ENCODE results near the gene HRAS. TPM values are rescaled to one million over a fixed set of nuclear protein-coding genes. Genes with fewer than 3 reads are reported as not detected.

HRAS gene
- total RNA-seq, 1 experiment from 2014 or later = 175 TPM

DNA sequence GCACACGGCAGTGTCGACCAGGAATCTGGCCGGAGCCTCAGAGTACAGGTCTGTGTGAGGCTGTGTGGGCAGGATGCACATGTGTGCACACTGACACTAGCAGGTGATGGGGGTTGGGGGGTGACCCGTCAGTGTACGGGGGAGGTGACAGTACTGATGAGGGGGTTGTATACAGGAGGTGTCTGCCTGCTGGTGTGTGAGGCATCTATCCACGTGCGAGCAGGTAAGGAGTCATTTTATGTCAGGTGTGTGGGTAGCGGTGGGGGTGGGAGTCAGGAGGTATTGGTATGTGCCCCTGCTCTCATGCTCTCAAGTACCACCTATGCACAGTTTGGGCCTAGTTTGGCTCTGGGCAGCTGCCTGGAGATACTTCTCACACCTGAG is 36.4 kb upstream of the HRAS start:
- CTCF ChIA-PET = no interaction called here

DNA sequence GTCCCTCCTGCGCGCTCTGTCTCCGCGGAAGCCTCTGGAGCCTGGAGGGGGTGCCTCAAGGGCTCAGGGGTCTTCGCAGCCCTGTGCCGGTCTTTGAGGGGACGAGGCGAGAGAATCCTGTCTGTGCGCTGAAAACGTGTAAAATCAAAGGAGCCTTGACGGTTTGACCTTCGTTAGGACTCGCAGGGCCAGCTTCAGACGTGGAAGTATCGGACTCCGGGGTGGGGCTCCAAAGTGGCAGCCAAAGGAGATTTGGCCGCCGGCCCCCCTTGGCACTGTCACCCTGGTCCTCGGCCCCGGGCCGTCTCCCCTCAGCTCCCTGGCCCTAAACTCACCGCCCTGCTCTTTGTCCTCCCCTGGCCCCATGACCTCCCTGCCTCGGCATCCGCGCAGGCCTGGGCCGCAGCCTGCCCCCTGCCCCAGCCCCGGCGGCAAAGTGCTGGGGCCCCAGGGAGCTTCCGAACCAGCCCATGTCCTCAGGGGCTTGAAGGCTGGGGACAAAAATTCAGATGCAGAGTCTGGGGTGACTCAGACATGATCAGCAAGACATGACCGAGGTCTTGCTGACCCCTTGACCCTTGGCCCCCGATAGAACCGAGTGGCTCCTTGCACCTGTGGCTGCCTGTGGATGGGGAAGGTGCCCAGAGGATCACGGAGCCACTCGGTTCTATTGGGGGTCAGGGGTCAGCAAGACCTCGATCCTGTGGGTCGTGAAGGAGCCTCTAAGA is 33.9 kb upstream of the HRAS start:
- no peak for ATAC-seq
- in situ Hi-C loops (cut with HindIII; ENCODE audit: low pct_unique_long_range_greater_than_20kb, low sequenced_read_pairs) = no loop called here
- intact Hi-C loops (cut with micrococcal nuclease; ENCODE audit: unreplicated experiment) = no loop called here
- no peak for DNase-seq (ENCODE audit: low read depth, low spot score)
- peaks cover 41% of the 10 kb centered on the region for H3K4me1 ChIP-seq (ENCODE audit: control insufficient read depth, insufficient read depth, low read length)
- no peaks in the 10 kb centered on the region for H3K9me3 ChIP-seq (ENCODE audit: control insufficient read depth, insufficient read depth, low read depth, low read length)
- H3K27ac ChIP-seq (ENCODE audit: low read length) = peak overlapping the region; percentile 90
- TF ChIP-seq, protein P1, sequence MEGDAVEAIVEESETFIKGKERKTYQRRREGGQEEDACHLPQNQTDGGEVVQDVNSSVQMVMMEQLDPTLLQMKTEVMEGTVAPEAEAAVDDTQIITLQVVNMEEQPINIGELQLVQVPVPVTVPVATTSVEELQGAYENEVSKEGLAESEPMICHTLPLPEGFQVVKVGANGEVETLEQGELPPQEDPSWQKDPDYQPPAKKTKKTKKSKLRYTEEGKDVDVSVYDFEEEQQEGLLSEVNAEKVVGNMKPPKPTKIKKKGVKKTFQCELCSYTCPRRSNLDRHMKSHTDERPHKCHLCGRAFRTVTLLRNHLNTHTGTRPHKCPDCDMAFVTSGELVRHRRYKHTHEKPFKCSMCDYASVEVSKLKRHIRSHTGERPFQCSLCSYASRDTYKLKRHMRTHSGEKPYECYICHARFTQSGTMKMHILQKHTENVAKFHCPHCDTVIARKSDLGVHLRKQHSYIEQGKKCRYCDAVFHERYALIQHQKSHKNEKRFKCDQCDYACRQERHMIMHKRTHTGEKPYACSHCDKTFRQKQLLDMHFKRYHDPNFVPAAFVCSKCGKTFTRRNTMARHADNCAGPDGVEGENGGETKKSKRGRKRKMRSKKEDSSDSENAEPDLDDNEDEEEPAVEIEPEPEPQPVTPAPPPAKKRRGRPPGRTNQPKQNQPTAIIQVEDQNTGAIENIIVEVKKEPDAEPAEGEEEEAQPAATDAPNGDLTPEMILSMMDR (IDR thresholded peaks at IDR 0.05) = no peak
- TF ChIP-seq TCF7L2 (IDR thresholded peaks at IDR 0.05; ENCODE audit: low read depth, low read length) = no peak
- TF ChIP-seq POLR2AphosphoS5 (IDR thresholded peaks at IDR 0.05; ENCODE audit: low read depth, low read length) = no peak
- ChIA-PET POLR2A (interaction anchor here (0.6 kb wide), 1 partner anchor 9 kb away, joined by 4 read pairs; no protein-coding TSS in a partner anchor), CTCF (no interaction called here)
- H3K4me3 ChIP-seq (ENCODE audit: low read depth in 2 of 2, low read length in 2 of 2) = peak overlapping the region; percentile 61 to 68
- no peaks in the 10 kb centered on the region for H3K27me3 ChIP-seq (ENCODE audit: control insufficient read depth, insufficient read depth, low read length)
- H3K36me3 ChIP-seq (ENCODE audit: control insufficient read depth, insufficient read depth, low read length) = no peaks in the 10 kb centered on the region
- TSS peak; percentile 81 for BruUV-seq (replicated peaks)

More for the DNA sequence above, 36.4 kb upstream of the HRAS start:
- in situ Hi-C loops (cut with HindIII; ENCODE audit: low pct_unique_long_range_greater_than_20kb, low sequenced_read_pairs) (no loop called here), intact Hi-C loops (cut with micrococcal nuclease; ENCODE audit: unreplicated experiment) (no loop called here)
- no peak for DNase-seq (ENCODE audit: low read depth, low spot score)
- H3K36me3 ChIP-seq (ENCODE audit: control insufficient read depth, insufficient read depth, low read length) = no peaks in the 10 kb centered on the region; the same call in 1 of the 2 replicates
- no peak overlapping the region for H3K27ac ChIP-seq (ENCODE audit: low read length)
- POLR2A ChIA-PET = no interaction called here
- H3K27me3 ChIP-seq (ENCODE audit: control insufficient read depth, insufficient read depth, low read length) = no peaks in the 10 kb centered on the region
- no TSS peak for BruUV-seq (replicated peaks)
- H3K4me1 ChIP-seq (ENCODE audit: control insufficient read depth, insufficient read depth, low read length) = peaks cover 34% of the 10 kb centered on the region
- no peak overlapping the region for H3K4me3 ChIP-seq (ENCODE audit: low read depth in 2 of 2, low read length in 2 of 2)
- no peaks in the 10 kb centered on the region for H3K9me3 ChIP-seq (ENCODE audit: control insufficient read depth, insufficient read depth, low read depth, low read length)
- TF ChIP-seq, protein P1 (IDR thresholded peaks at IDR 0.05) = no peak
- TF ChIP-seq POLR2AphosphoS5 (IDR thresholded peaks at IDR 0.05; ENCODE audit: low read depth, low read length) (no peak), SIN3A (IDR thresholded peaks at IDR 0.05; ENCODE audit: borderline replicate concordance, insufficient read depth, low read depth, low read length) (no peak), TCF7L2 (IDR thresholded peaks at IDR 0.05; ENCODE audit: low read depth, low read length) (no peak)
- TF ChIP-seq, protein P2, sequence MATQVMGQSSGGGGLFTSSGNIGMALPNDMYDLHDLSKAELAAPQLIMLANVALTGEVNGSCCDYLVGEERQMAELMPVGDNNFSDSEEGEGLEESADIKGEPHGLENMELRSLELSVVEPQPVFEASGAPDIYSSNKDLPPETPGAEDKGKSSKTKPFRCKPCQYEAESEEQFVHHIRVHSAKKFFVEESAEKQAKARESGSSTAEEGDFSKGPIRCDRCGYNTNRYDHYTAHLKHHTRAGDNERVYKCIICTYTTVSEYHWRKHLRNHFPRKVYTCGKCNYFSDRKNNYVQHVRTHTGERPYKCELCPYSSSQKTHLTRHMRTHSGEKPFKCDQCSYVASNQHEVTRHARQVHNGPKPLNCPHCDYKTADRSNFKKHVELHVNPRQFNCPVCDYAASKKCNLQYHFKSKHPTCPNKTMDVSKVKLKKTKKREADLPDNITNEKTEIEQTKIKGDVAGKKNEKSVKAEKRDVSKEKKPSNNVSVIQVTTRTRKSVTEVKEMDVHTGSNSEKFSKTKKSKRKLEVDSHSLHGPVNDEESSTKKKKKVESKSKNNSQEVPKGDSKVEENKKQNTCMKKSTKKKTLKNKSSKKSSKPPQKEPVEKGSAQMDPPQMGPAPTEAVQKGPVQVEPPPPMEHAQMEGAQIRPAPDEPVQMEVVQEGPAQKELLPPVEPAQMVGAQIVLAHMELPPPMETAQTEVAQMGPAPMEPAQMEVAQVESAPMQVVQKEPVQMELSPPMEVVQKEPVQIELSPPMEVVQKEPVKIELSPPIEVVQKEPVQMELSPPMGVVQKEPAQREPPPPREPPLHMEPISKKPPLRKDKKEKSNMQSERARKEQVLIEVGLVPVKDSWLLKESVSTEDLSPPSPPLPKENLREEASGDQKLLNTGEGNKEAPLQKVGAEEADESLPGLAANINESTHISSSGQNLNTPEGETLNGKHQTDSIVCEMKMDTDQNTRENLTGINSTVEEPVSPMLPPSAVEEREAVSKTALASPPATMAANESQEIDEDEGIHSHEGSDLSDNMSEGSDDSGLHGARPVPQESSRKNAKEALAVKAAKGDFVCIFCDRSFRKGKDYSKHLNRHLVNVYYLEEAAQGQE (IDR thresholded peaks at IDR 0.05; ENCODE audit: insufficient read depth in 1 of 2, low read depth in 2 of 2, low read length in 1 of 2) = no peak
- no peak for ATAC-seq

Data from Panc1 (cell line).